ENCODE data around the gene RALBP1. TPM values are rescaled to one million over a fixed set of nuclear protein-coding genes. Genes with fewer than 3 reads are reported as not detected.

The RALBP1 gene
- total and polyA plus RNA-seq, 4 donors = 15.6 to 34.8 (median 21.0) TPM

DNA sequence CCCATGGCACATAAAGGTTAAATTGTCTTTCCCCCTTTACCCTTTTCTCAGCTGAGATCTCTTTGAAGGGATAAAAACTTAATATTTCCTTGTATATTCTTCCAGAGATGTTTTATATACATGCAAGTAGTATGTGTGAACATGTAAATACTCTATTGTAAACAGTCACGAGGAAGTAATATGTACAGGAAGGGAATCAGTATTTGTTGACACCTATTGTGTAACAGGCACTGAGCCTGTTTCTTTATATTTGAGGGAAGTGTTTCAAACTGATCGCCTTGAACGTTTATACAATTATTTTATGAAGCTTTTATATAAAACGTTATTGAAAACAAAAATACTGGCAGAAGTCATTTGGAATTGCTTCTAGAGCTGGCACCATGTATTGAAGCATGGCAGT is 13.2 kb downstream of the RALBP1 start:
- TF ChIP-seq, protein P1, sequence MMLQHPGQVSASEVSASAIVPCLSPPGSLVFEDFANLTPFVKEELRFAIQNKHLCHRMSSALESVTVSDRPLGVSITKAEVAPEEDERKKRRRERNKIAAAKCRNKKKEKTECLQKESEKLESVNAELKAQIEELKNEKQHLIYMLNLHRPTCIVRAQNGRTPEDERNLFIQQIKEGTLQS (IDR thresholded peaks at IDR 0.05) = no peak
- TF ChIP-seq, protein P2, sequence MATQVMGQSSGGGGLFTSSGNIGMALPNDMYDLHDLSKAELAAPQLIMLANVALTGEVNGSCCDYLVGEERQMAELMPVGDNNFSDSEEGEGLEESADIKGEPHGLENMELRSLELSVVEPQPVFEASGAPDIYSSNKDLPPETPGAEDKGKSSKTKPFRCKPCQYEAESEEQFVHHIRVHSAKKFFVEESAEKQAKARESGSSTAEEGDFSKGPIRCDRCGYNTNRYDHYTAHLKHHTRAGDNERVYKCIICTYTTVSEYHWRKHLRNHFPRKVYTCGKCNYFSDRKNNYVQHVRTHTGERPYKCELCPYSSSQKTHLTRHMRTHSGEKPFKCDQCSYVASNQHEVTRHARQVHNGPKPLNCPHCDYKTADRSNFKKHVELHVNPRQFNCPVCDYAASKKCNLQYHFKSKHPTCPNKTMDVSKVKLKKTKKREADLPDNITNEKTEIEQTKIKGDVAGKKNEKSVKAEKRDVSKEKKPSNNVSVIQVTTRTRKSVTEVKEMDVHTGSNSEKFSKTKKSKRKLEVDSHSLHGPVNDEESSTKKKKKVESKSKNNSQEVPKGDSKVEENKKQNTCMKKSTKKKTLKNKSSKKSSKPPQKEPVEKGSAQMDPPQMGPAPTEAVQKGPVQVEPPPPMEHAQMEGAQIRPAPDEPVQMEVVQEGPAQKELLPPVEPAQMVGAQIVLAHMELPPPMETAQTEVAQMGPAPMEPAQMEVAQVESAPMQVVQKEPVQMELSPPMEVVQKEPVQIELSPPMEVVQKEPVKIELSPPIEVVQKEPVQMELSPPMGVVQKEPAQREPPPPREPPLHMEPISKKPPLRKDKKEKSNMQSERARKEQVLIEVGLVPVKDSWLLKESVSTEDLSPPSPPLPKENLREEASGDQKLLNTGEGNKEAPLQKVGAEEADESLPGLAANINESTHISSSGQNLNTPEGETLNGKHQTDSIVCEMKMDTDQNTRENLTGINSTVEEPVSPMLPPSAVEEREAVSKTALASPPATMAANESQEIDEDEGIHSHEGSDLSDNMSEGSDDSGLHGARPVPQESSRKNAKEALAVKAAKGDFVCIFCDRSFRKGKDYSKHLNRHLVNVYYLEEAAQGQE (IDR thresholded peaks at IDR 0.05) = no peak
- TF ChIP-seq, protein P3, sequence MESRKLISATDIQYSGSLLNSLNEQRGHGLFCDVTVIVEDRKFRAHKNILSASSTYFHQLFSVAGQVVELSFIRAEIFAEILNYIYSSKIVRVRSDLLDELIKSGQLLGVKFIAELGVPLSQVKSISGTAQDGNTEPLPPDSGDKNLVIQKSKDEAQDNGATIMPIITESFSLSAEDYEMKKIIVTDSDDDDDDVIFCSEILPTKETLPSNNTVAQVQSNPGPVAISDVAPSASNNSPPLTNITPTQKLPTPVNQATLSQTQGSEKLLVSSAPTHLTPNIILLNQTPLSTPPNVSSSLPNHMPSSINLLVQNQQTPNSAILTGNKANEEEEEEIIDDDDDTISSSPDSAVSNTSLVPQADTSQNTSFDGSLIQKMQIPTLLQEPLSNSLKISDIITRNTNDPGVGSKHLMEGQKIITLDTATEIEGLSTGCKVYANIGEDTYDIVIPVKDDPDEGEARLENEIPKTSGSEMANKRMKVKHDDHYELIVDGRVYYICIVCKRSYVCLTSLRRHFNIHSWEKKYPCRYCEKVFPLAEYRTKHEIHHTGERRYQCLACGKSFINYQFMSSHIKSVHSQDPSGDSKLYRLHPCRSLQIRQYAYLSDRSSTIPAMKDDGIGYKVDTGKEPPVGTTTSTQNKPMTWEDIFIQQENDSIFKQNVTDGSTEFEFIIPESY (IDR thresholded peaks at IDR 0.05) = no peak
- TF ChIP-seq FOXA1 (IDR thresholded peaks at IDR 0.05) = no peak
- Histone ChIP-seq H3K4me3 (ENCODE audit: low read depth in 1 of 3, low read length in 3 of 3) (no peak overlapping the region), H3K27me3 (ENCODE audit: control insufficient read depth in 4 of 4, insufficient read depth in 4 of 4, low read length in 3 of 4) (no peaks in the 10 kb centered on the region), H3K9me3 (ENCODE audit: control insufficient read depth in 4 of 4, low read length in 3 of 4) (no peaks in the 10 kb centered on the region), H3K36me3 (ENCODE audit: control insufficient read depth in 4 of 4, insufficient read depth in 3 of 4, low read depth in 1 of 4, low read length in 3 of 4) (no peaks in the 10 kb centered on the region), H3K4me1 (ENCODE audit: control insufficient read depth in 4 of 4, insufficient read depth in 4 of 4, low read length in 3 of 4) (peaks cover 0 to 1% (median 0%) of the 10 kb centered on the region in 4 donors), H3K9ac (ENCODE audit: low read depth in 1 of 2, low read length in 2 of 2) (no peak overlapping the region), H3K27ac (ENCODE audit: low read depth in 1 of 2, low read length in 2 of 2) (no peak overlapping the region)
- WGBS = 36% methylated on average over 4 of the region's 4 CpGs
- no peak for DNase-seq (ENCODE audit: low spot score)

DNA sequence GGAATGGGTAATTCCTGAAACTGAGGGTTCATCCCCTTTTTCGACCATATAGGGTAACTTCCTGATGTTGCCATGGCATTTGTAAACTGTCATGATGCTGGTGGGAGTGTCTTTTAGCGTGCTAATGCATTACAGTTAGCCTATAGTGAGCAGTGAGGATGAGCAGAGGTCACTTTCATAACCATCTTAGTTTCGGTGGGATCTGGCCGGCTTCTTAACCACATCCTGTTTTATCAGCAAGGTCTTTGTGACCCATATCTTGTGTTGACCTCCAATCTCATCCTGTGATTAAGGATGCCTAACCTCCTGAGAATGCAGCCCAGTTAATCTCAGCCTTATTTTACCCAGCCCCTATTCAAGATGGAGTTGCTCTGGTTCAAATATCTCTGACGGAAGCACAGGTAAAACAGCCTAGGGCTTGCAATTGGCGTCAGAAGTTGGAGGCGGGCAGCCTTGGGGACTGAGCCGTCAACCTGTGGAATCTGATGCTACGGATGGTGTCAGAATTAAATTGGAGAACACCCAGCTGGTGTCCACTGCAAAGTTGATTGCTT is 19.5 kb downstream of the RALBP1 start:
- WGBS = 87% methylated on average over 9 of the region's 9 CpGs
- no peak for TF ChIP-seq JUND (IDR thresholded peaks at IDR 0.05)
- TF ChIP-seq YY1 (IDR thresholded peaks at IDR 0.05) = no peak
- TF ChIP-seq, protein P3 (IDR thresholded peaks at IDR 0.05) = no peak
- TF ChIP-seq FOXA2 (IDR thresholded peaks at IDR 0.05) = no peak
- TF ChIP-seq, protein P1 (IDR thresholded peaks at IDR 0.05) = no peak
- TF ChIP-seq FOXA1 (IDR thresholded peaks at IDR 0.05) = no peak
- TF ChIP-seq SP1 (IDR thresholded peaks at IDR 0.05) = no peak
- no peak for TF ChIP-seq NR2F2 (IDR thresholded peaks at IDR 0.05)
- no peak for TF ChIP-seq RAD21 (IDR thresholded peaks at IDR 0.05)
- no peak for TF ChIP-seq HNF4A (conservative IDR thresholded peaks at IDR 0.05)
- no peak for TF ChIP-seq GABPA (IDR thresholded peaks at IDR 0.05 in 1 of 2, conservative IDR thresholded peaks at IDR 0.05 in 1 of 2)
- no peak overlapping the region for H3K9ac ChIP-seq (ENCODE audit: low read depth in 1 of 2, low read length in 2 of 2)
- H3K4me1 ChIP-seq (ENCODE audit: control insufficient read depth in 4 of 4, insufficient read depth in 4 of 4, low read length in 3 of 4) = no peaks in the 10 kb centered on the region
- H3K27me3 ChIP-seq (ENCODE audit: control insufficient read depth in 4 of 4, insufficient read depth in 4 of 4, low read length in 3 of 4) = no peaks in the 10 kb centered on the region
- no peak for DNase-seq (ENCODE audit: low spot score)
- no peaks in the 10 kb centered on the region for H3K9me3 ChIP-seq (ENCODE audit: control insufficient read depth in 4 of 4, low read length in 3 of 4)
- H3K4me3 ChIP-seq (ENCODE audit: low read depth in 1 of 3, low read length in 3 of 3) = no peak overlapping the region
- H3K36me3 ChIP-seq (ENCODE audit: control insufficient read depth in 4 of 4, insufficient read depth in 3 of 4, low read depth in 1 of 4, low read length in 3 of 4) = peaks cover 0 to 2% (median 0%) of the 10 kb centered on the region in 4 donors
- H3K27ac ChIP-seq (ENCODE audit: low read depth in 1 of 2, low read length in 2 of 2) = no peak overlapping the region
